Fibroblast of skin of back (primary cell): ENCODE measurements around the gene MAGEC2. TPM values are rescaled to one million over a fixed set of nuclear protein-coding genes. Genes with fewer than 3 reads are reported as not detected.

Source experiments
- DNase-seq: peaks from one replicate; pipeline ENCODE4 v3.0.0-alpha.2; 2013
- polyA plus RNA-seq, 2 experiments: library from polyadenylated mRNA; unstranded; fragments of 120-200 nt; gene quantifications; one replicate each; pipeline ENCODE4 v1.2.1, GENCODE V29; 2013; ENCODE audit not compliant: insufficient read length in 2 of 2

The MAGEC2 gene
- polyA plus RNA-seq (2013, experiment 1 of 2; ENCODE audit: insufficient read length) = not detected
- not detected for polyA plus RNA-seq (2013, experiment 2 of 2; ENCODE audit: insufficient read length)

GRCh38 chrX:142204522-142205433 is at the start of gene MAGEC2:
TSS of gene MAGEC2 (minus strand) at chrX:142205290. CDS start at chrX:142203987, 1,303 bp downstream.
- DNase-seq = no peak

- no peak for DNase-seq
Observed at GRCh38 chrX:142251680-142252079, 46.6 kb upstream of the MAGEC2 start.

- DNase-seq = no peak
Observed at GRCh38 chrX:142251202-142251601, 46.1 kb upstream of the MAGEC2 start.

DNA sequence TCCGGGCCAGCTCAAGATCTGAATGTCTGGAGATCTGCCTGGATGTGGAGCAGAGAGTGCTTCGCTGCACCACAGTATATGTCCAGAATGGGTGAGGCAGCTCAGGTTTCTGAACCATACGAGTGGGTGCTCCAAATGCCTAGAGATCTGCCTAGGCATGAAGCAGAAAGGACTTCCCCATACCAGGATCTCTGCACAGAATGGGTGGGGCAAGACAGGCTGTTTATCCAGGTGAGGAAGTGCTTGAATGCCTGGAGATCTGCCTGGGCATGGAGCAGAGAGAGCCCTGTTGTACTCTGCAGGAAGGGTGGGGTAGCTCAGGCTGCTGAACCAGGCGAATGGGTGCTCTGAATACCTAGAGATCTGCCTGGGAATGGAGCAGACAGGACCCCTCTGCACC is 45.4 kb upstream of the MAGEC2 start:
- DNase-seq = no peak

GRCh38 chrX:142249721-142250120 is 44.6 kb upstream of the MAGEC2 start:
- DNase-seq = no peak

GRCh38 chrX:142244568-142244967 is 39.5 kb upstream of the MAGEC2 start:
- DNase-seq = no peak

- no peak for DNase-seq
Observed at GRCh38 chrX:142238536-142238935, 33.4 kb upstream of the MAGEC2 start.

- DNase-seq = no peak
Observed at GRCh38 chrX:142233400-142233799, 28.3 kb upstream of the MAGEC2 start.

DNA sequence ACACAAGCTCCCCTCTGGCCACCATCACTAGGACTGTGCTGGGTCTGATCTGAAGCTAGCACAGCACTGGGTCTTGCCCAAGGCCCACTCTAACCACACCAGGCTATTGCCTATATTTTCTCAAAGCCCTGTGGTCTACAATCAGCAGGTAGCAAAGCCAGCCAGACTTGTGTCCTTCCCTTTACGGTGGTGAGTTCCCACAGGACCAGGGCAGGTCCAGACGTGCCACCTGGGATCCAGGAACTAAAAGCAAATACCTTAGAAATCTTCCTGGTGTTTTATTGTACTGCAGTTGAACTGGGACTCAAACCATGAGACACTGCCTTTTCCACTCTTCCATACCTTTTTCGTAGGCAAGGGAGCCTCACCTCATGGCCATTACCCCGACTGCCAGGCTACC is 9.0 kb upstream of the MAGEC2 start:
- no peak for DNase-seq

DNA sequence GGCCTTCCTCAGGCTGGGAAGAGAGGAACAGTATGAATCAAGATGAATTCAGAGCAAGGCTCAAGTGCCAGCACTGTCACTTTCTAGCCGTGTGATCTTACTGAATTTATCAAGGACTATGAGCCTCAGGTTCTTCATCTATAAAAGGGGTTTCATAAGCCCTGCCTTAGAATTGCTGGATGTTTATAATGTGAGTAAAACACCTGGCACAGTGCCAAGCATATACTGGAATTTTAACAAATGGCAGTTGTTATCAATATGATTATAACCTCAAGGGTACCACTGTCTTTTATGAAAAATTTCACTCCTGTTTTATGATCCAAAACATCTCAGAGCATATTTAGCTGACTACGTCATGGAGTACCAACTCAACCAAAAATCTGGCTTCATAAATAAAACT is 4.0 kb downstream of the MAGEC2 start:
- DNase-seq = no peak

DNA sequence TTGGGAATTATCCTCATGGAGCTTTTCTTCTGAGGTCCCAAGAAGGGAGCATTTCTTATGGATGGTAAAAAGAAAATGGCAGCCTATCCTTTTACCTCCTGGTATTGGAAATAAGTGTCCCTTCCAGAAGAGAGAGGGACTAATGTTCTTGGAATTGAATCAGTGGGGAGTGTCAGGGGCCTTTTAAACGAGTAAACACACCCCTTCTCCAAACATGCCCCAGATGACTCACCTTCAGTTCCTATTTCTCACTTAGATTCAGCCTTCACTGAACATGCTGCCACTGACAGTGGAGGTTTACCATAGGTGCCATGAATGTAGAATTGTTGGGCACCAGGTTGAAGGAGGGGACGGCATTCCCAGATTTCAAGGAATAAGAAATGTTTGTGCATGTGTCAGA is 19.0 kb downstream of the MAGEC2 start:
- DNase-seq = no peak

GRCh38 chrX:142184756-142185602 is 20.1 kb downstream of the MAGEC2 start:
- no peak for DNase-seq

- DNase-seq = no peak
Observed at GRCh38 chrX:142156567-142156966, 48.5 kb downstream of the MAGEC2 start.
